HepG2 (cell line): ENCODE data around the gene PDLIM5. TPM values are rescaled to one million over a fixed set of nuclear protein-coding genes. Genes with fewer than 3 reads are reported as not detected.

Source experiments
- ATAC-seq: fragments of 200-7000 bp; cut with Tn5 transposase; 3 replicates; pipeline ENCODE4 v1.9.1; 2020; ENCODE audit warnings: mild to moderate bottlenecking, moderate library complexity
- BruUV-seq: library from RNA; stranded (reverse); fragments of 400-500 nt; replicated peaks from 2 replicates; lab custom pipeline; 2021; lab: Mats Ljungman, UMichigan
- CTCF ChIA-PET: fragments of 300-600 bp; formaldehyde crosslinking; extraction: SDS; loops from one replicate; lab custom pipeline; 2021; ENCODE audit warnings: low total read pairs, inconsistent platforms, low intra/inter-chr PET ratio; lab: Yijun Ruan, JAX
- POLR2A ChIA-PET: fragments of 350-600 bp; sonication (Branson Sonifier 250); formaldehyde crosslinking; loops from one replicate; lab custom pipeline; 2020; ENCODE audit warnings: antibody characterized with exemption, inconsistent platforms; lab: Yijun Ruan, JAX
- DNase-seq: peaks from one replicate; pipeline ENCODE4 v3.0.0-alpha.2; 2015; ENCODE audit warnings: low spot score
- FAIRE-seq: peaks from 3 replicates; lab custom pipeline; 2011; peaks lifted over from hg19 to GRCh38; lab: Jason Lieb, UNC
- H2AFZ ChIP-seq: one replicate; pipeline ENCODE4 v1.6.1; 2011; ENCODE audit warnings: low read length, inconsistent platforms
- H3K27ac ChIP-seq: fragments of 300-600 bp; 3 replicates; pipeline ENCODE4 v1.8.0; 2011; ENCODE audit warnings: mixed run types, mild to moderate bottlenecking, mixed read lengths, low read length, inconsistent platforms; ENCODE audit not compliant: insufficient read depth; ENCODE audit errors: extremely low read length
- H3K27me3 ChIP-seq, 2 experiments: fragments of 200-600 bp in 1 of 2; 2 replicates in 1 of 2; 3 replicates in 1 of 2; pipeline versions ENCODE4 v1.6.0 to v1.8.0; 2011; ENCODE audit warnings: low read length in 2 of 2, mild to moderate bottlenecking in 2 of 2, moderate library complexity in 2 of 2, inconsistent platforms in 1 of 2; ENCODE audit not compliant: insufficient read depth in 2 of 2, control insufficient read depth in 1 of 2
- H3K36me3 ChIP-seq, 2 experiments: fragments of 200-600 bp in 1 of 2; replicated peaks in 1 of 2; 2 replicates in 1 of 2; 3 replicates in 1 of 2; pipeline versions ENCODE4 v1.5.1 to v1.8.0; 2011; ENCODE audit warnings: low read length in 2 of 2, inconsistent platforms in 1 of 2; ENCODE audit not compliant: insufficient read depth in 2 of 2, control insufficient read depth in 1 of 2
- H3K4me1 ChIP-seq: 2 replicates; pipeline ENCODE4 v1.5.1; 2012; ENCODE audit warnings: low read length, inconsistent platforms; ENCODE audit not compliant: insufficient read depth
- H3K4me2 ChIP-seq: 2 replicates; pipeline ENCODE4 v1.6.0; 2011; ENCODE audit warnings: low read depth, low read length, inconsistent platforms
- H3K4me3 ChIP-seq, 3 experiments: fragments of 200-600 bp in 1 of 3; sonication (generic), shearing (Covaris generic) in 1 of 3; replicated peaks in 1 of 3; 2 replicates each; pipeline ENCODE4 v1.5.1; 2011 to 2016; ENCODE audit warnings: low read length in 3 of 3, inconsistent platforms in 2 of 3, low read depth in 2 of 3, mild to moderate bottlenecking in 2 of 3, control low read depth in 1 of 3, mixed read lengths in 1 of 3; ENCODE audit not compliant: insufficient read depth in 1 of 3
- H3K79me2 ChIP-seq: one replicate; pipeline ENCODE4 v1.6.1; 2011; ENCODE audit warnings: low read length, inconsistent platforms; ENCODE audit not compliant: insufficient read depth
- H3K9ac ChIP-seq: 2 replicates; pipeline ENCODE4 v1.6.0; 2011; ENCODE audit warnings: mild to moderate bottlenecking, low read depth, low read length, inconsistent platforms; ENCODE audit not compliant: insufficient read depth
- H3K9me3 ChIP-seq: 2 replicates; pipeline ENCODE4 v1.5.1; 2012; ENCODE audit warnings: mild to moderate bottlenecking, low read length
- H4K20me1 ChIP-seq: 2 replicates; pipeline ENCODE4 v1.6.0; 2011; ENCODE audit warnings: inconsistent platforms, mild to moderate bottlenecking, low read length, moderate library complexity; ENCODE audit not compliant: insufficient read depth
- PHF8 ChIP-seq: sonication (generic); formaldehyde crosslinking; IDR thresholded peaks from 2 replicates; pipeline ENCODE4 v1.5.0; 2020; ENCODE audit warnings: missing genetic modification reagents
- POLR2G ChIP-seq: fragments of 200-400 bp; formaldehyde crosslinking; IDR thresholded peaks from 2 replicates; pipeline ENCODE4 v1.6.1; 2018; ENCODE audit warnings: mild to moderate bottlenecking, low read depth, low read length, moderate library complexity
- SUZ12 ChIP-seq: fragments of 150-350 bp; IDR thresholded peaks from 2 replicates; pipeline ENCODE4 v1.6.1; 2014; ENCODE audit warnings: low read depth, low read length
- ZKSCAN1 ChIP-seq: fragments of 150-350 bp; IDR thresholded peaks from 2 replicates; pipeline ENCODE4 v1.6.1; 2014; ENCODE audit warnings: low read length
- ZNF607 ChIP-seq: sonication (generic); formaldehyde crosslinking; IDR thresholded peaks from 2 replicates; pipeline ENCODE4 v1.5.1; 2020; ENCODE audit warnings: missing genetic modification reagents, mild to moderate bottlenecking, borderline replicate concordance
- ZNF687 ChIP-seq: sonication (generic); formaldehyde crosslinking; IDR thresholded peaks from 2 replicates; pipeline ENCODE4 v1.5.1; 2020; ENCODE audit warnings: mild to moderate bottlenecking, missing genetic modification reagents, moderate library complexity
- WGBS: methylation state at CpG from one replicate; pipeline ENCODE4 v1.1.6; 2017; ENCODE audit warnings: low lambda C conversion rate; 5-methylcytosine and 5-hydroxymethylcytosine counted together
- in situ Hi-C: cut with HindIII; loops from 2 replicates; pipeline ENCODE4 v1.10.0; 2017; ENCODE audit warnings: low pct_unique_long_range_greater_than_20kb; ENCODE audit not compliant: extremely low pct_ligation_motif_present
- intact Hi-C: fragments of 100-400 bp; cut with micrococcal nuclease; formaldehyde crosslinking; loops from one replicate; pipeline ENCODE4 v1.10.0; 2022; ENCODE audit not compliant: unreplicated experiment
- polyA plus RNA-seq, 8 experiments: library from polyadenylated mRNA; depleted of rRNA in 3 of 8; stranded (reverse) in 7 of 8; unstranded in 1 of 8; fragments of >200 nt; fragmentation: Illumina TruSeq in 4 of 8; extraction: Trizol in 4 of 8; gene quantifications; 2 replicates each; pipeline versions ENCODE4 v1.2.1 to v1.2.3, GENCODE V29; 2011 to 2016; ENCODE audit warnings: low read depth in 4 of 8, missing spikeins in 1 of 8, mixed read lengths in 1 of 8; ENCODE audit not compliant: insufficient read depth in 1 of 8
- total RNA-seq, 5 experiments: library from RNA; depleted of rRNA; stranded (reverse); fragments of >200 nt; fragmentation: Illumina TruSeq; extraction: Trizol; gene quantifications; 2 replicates each; pipeline ENCODE4 v1.2.3, GENCODE V29; 2016; ENCODE audit warnings: low read depth in 1 of 5

Gene PDLIM5
- total and polyA plus RNA-seq, 2 of the 13 experiments (the other 11 are each of a cell fraction or from before 2014, with no cell fraction given), result 52.8 to 119 TPM

- FAIRE-seq, result no peak
- ChIA-PET CTCF (no interaction called here), POLR2A (no interaction called here)
- Histone ChIP-seq H3K4me2 (no peak overlapping the region), H3K9me3 (no peaks in the 10 kb centered on the region), H3K27ac (peak overlapping the region; percentile 25), H3K4me1 (peaks cover 25% of the 10 kb centered on the region), H3K79me2 (peaks cover 9% of the 10 kb centered on the region), H3K36me3 (no peaks in the 10 kb centered on the region), H4K20me1 (no peaks in the 10 kb centered on the region), H3K4me3 (no peak overlapping the region), H2AFZ (no peak overlapping the region), H3K27me3 (no peaks in the 10 kb centered on the region), H3K9ac (no peak overlapping the region)
- TF ChIP-seq PHF8 (CRISPR knock-in tag), result no peak
- TF ChIP-seq ZNF687, result no peak
- no peak for TF ChIP-seq SUZ12
- TF ChIP-seq ZNF607 (CRISPR knock-in tag), result no peak
- no peak for TF ChIP-seq POLR2G
- TF ChIP-seq ZKSCAN1, result no peak
- no peak for ATAC-seq
- WGBS, result 87% methylated on average over 5 of the region's 5 CpGs
- DNase-seq, result no peak
- intact Hi-C loops, result no loop called here
- no TSS peak for BruUV-seq
- in situ Hi-C loops, result no loop called here
Measured at GRCh38 chr4:94534401-94535312, 82.9 kb downstream of the PDLIM5 start.
